ENCODE measurements around the gene CCDC88A.

DNA sequence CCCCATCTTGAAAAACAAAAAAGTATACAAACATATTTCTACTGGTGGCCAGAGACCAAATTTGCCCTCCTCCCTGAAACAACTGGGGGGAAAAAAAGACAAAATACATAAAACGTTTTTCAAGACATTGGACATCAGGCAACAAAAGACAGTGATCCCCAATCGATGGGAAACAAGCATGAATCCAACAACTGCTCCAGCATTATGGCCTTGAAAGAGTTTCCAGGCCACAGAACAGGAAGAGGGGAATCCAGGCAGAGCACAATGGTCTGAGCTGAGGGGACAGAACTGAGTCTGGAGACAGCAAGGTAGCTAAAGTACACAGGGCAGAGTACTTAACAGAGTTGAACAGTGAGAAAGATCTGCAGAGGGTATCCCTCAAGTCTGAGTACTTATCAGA is 4.4 kb downstream of the CCDC88A start:
- TF ChIP-seq, protein P1, sequence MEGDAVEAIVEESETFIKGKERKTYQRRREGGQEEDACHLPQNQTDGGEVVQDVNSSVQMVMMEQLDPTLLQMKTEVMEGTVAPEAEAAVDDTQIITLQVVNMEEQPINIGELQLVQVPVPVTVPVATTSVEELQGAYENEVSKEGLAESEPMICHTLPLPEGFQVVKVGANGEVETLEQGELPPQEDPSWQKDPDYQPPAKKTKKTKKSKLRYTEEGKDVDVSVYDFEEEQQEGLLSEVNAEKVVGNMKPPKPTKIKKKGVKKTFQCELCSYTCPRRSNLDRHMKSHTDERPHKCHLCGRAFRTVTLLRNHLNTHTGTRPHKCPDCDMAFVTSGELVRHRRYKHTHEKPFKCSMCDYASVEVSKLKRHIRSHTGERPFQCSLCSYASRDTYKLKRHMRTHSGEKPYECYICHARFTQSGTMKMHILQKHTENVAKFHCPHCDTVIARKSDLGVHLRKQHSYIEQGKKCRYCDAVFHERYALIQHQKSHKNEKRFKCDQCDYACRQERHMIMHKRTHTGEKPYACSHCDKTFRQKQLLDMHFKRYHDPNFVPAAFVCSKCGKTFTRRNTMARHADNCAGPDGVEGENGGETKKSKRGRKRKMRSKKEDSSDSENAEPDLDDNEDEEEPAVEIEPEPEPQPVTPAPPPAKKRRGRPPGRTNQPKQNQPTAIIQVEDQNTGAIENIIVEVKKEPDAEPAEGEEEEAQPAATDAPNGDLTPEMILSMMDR (IDR thresholded peaks at IDR 0.05; ENCODE audit: poor library complexity): no peak
- TF ChIP-seq EZH2phosphoT487 (IDR thresholded peaks at IDR 0.05; ENCODE audit: low read depth, severe bottlenecking, unreplicated experiment): no peak

Measured in hepatocyte (in vitro differentiated cells).